Lower lobe of right lung (tissue), 2 donors: ENCODE measurements around the gene ZNF521. TPM values are rescaled to one million over a fixed set of nuclear protein-coding genes. Genes with fewer than 3 reads are reported as not detected.

ENCODE experiments used
- ATAC-seq, 2 donors: fragments of 200-7000 bp; cut with Tn5 transposase; one replicate each; pipeline ENCODE4 v1.9.1; 2020 to 2022; ENCODE audit warnings: mild to moderate bottlenecking in 2 of 2, moderate library complexity in 2 of 2
- DNase-seq: peaks from one replicate; pipeline ENCODE4 v3.0.0-alpha.2; 2020
- H3K27ac ChIP-seq: fragments of 200-600 bp; one replicate; pipeline ENCODE4 v1.8.0; 2022
- H3K27me3 ChIP-seq: fragments of 200-600 bp; one replicate; pipeline ENCODE4 v1.8.0; 2022; ENCODE audit warnings: low read depth
- H3K36me3 ChIP-seq: fragments of 200-600 bp; one replicate; pipeline ENCODE4 v1.8.0; 2022; ENCODE audit warnings: mild to moderate bottlenecking
- H3K4me1 ChIP-seq: fragments of 200-600 bp; one replicate; pipeline ENCODE4 v1.8.0; 2022
- H3K4me3 ChIP-seq: fragments of 200-600 bp; one replicate; pipeline ENCODE4 v1.8.0; 2022; ENCODE audit warnings: mild to moderate bottlenecking
- H3K9me3 ChIP-seq: fragments of 200-600 bp; one replicate; pipeline ENCODE4 v1.8.0; 2022
- CTCF ChIP-seq: fragments of 200-600 bp; IDR thresholded peaks from one replicate; pipeline ENCODE4 v1.8.0; 2022; ENCODE audit warnings: antibody characterized with exemption, mild to moderate bottlenecking
- intact Hi-C: fragments of 100-400 bp; cut with DNase I; formaldehyde crosslinking; loops from one replicate; pipeline ENCODE4 v1.11.0; 2022
- total RNA-seq: library from RNA; stranded (reverse); fragmentation: NEBNext Ultra II Directional; extraction: Animal tissue kit (Norgen Biotek cat#: 25700); gene quantifications from one replicate; pipeline ENCODE4 v1.2.1, GENCODE V29; 2021
- donor health status: DM: no; HTN: yes; CAD: no; lungs with severe emphysema.

The ZNF521 gene
- total RNA-seq, 1 donor from 2014 or later, result 12.7 TPM

GRCh38 chr18:25225151-25225550 lies 126.8 kb downstream of the ZNF521 start:
- Histone ChIP-seq H3K27ac (no peak overlapping the region), H3K27me3 (no peaks in the 10 kb centered on the region), H3K4me3 (no peak overlapping the region), H3K36me3 (peaks cover 6% of the 10 kb centered on the region), H3K9me3 (no peaks in the 10 kb centered on the region), H3K4me1 (peaks cover 4% of the 10 kb centered on the region)
- TF ChIP-seq CTCF, result no peak
- DNase-seq (no peak), ATAC-seq (peak in 1 of 2 donors; percentile 39)
- intact Hi-C loops, result no loop called here

GRCh38 chr18:25223899-25224886 lies 127.8 kb downstream of the ZNF521 start:
- no peak for ATAC-seq
- no peaks in the 10 kb centered on the region for H3K9me3 ChIP-seq
- no peaks in the 10 kb centered on the region for H3K4me1 ChIP-seq
- H3K27me3 ChIP-seq, result no peaks in the 10 kb centered on the region
- no peak overlapping the region for H3K27ac ChIP-seq
- intact Hi-C loops, result no loop called here
- H3K36me3 ChIP-seq, result peaks cover 6% of the 10 kb centered on the region
- DNase-seq, result no peak
- no peak overlapping the region for H3K4me3 ChIP-seq
- TF ChIP-seq CTCF, result no peak

- no peaks in the 10 kb centered on the region for H3K27me3 ChIP-seq
- intact Hi-C loops, result no loop called here
- H3K4me1 ChIP-seq, result no peaks in the 10 kb centered on the region
- no peak overlapping the region for H3K27ac ChIP-seq
- peaks cover 6% of the 10 kb centered on the region for H3K36me3 ChIP-seq
- no peaks in the 10 kb centered on the region for H3K9me3 ChIP-seq
- H3K4me3 ChIP-seq, result no peak overlapping the region
- no peak for TF ChIP-seq CTCF
- ATAC-seq (no peak), DNase-seq (no peak)
These were observed 128.8 kb downstream of the ZNF521 start for GRCh38 chr18:25223211-25223610.

- Histone ChIP-seq H3K4me3 (no peak overlapping the region), H3K9me3 (no peaks in the 10 kb centered on the region), H3K27ac (no peak overlapping the region), H3K27me3 (no peaks in the 10 kb centered on the region), H3K4me1 (no peaks in the 10 kb centered on the region), H3K36me3 (peaks cover 6% of the 10 kb centered on the region)
- intact Hi-C loops, result no loop called here
- no peak for TF ChIP-seq CTCF
- ATAC-seq, result no peak
- no peak for DNase-seq
These were observed 129.3 kb downstream of the ZNF521 start for GRCh38 chr18:25222648-25223047.

- DNase-seq, result no peak
- Histone ChIP-seq H3K27ac (no peak overlapping the region), H3K9me3 (no peaks in the 10 kb centered on the region), H3K36me3 (no peaks in the 10 kb centered on the region), H3K4me1 (no peaks in the 10 kb centered on the region), H3K4me3 (no peak overlapping the region), H3K27me3 (no peaks in the 10 kb centered on the region)
- ATAC-seq, result no peak
- no peak for TF ChIP-seq CTCF
- intact Hi-C loops, result no loop called here
These were observed 141.3 kb downstream of the ZNF521 start for GRCh38 chr18:25210622-25211021.
